ENCODE results near the gene ABL2.
A peak's percentile ranks its signal among the peaks of the same experiment; 100 is the strongest.
"Not testable (repeated sequence)": the region's sequence is repeated elsewhere in the genome, so short reads cannot be mapped to it uniquely, and the experiment has no call there.

The ABL2 gene

DNA sequence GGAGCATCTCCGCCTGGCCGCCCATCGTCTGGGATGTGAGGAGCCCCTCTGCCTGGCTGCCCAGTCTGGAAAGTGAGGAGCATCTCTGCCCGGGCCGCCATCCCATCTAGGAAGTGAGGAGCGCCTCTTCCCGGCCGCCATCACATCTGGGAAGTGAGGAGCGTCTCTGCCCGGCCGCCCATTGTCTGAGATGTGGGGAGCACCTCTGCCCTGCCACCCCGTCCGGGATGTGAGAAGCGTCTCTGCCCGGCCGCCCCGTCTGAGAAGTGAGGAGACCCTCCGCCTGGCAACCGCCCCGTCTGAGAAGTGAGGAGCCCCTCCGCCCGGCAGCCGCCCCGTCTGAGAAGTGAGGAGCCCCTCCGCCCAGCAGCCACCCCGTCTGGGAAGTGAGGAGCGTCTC, 94.3 kb downstream of the ABL2 start:
- not testable (repeated sequence) for DNase-seq (ENCODE audit: low read depth)

GRCh38 chr1:179129702-179130473, 99.6 kb downstream of the ABL2 start:
- DNase-seq (ENCODE audit: low read depth): no peak

DNA sequence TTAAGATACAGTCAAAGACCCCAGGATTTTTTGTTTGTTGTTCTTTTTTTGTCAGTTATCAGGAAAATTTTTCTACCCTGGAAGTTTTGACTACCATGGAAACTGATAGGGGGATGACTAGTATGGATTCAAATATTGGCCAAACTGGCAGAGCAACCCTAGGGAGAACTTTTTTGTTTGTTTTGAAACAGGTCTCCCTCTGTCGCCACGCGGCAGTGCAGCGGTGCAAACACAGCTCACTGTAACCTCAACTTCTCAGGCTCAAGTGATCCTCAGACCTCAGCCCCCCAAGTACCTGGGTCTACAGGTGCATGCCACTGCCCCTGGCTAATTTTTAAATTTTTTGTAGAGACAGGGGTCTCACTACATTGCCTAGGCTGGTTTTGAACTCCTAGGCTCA, 101.0 kb downstream of the ABL2 start:
- no peak for DNase-seq (ENCODE audit: low read depth)

DNA sequence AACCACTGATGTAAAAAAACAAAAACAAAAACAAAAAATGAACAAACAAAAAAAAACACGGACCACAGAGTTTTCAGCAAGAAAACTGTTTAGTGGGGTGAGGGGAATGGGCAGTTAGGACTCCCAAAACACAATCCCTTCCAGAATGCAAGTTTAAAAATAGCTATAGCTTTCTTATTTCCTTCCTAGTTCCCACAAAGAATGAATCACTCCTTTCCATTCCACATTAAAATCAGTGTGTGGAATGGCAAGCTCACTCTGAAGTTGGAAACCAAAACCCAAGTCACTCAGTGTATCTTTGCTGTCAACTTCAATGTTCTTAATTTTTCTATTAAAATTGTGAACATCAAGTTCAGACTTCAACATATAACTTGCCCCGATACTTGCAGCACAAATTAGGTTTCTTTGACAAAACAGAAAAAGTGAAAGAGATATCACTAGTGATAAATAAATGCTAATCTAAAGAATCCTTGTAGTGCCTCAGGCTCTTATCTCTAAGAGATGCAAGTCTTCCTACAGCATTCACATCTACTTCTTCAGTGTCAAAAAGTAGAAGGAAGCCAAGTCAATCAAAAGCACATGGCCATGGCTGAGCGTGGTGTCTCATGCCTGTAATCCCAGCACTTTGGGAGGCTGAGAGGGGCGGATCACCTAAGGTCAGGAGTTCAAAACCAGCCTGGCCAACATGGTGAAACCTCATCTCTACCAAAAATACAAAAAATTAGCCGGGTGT, 102.1 kb downstream of the ABL2 start:
- no peak for DNase-seq (ENCODE audit: low read depth)

- no peak for DNase-seq (ENCODE audit: low read depth)
Measured at GRCh38 chr1:179126338-179127060, 103.0 kb downstream of the ABL2 start.

- peak; percentile 20 for DNase-seq (ENCODE audit: low read depth)
Measured at GRCh38 chr1:179124873-179125272, 104.6 kb downstream of the ABL2 start.

DNA sequence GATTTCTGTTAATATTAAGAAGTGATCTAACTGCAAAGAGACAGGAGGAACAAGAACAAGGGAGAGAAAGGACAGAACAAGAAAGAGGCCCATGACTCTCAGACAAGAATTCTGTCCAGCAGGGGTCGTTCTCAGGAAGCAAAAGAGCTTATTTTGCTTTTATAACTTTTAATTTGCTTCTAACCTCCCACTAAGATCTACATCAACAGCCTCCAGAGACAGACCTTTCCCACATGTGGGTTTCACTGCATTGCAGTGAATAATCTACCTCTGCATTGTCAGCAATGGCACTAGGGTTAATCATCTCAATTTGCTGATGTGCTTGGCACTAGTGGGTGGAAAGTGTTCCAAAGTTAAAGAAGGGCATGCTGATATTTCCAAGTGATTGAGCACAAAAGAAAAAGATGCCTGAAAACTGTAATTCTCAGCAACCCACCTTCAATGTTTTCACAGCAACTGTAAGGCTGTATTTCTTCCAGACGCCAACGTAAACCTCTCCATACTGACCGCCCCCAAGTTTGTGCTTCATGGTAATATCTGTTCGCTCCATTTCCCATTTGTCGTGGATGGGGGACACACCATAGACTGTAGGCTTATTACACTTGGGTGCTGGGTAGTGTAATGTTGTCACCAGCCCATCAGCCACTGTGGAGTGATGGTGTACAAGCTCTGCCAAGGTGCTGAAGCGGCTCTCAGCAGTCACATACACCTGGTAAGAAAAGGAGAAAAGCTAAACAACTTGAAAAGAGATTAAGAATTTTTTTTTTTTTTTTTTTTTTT, 108.1 kb downstream of the ABL2 start:
- peak; percentile 63 for DNase-seq (ENCODE audit: low read depth)

DNA sequence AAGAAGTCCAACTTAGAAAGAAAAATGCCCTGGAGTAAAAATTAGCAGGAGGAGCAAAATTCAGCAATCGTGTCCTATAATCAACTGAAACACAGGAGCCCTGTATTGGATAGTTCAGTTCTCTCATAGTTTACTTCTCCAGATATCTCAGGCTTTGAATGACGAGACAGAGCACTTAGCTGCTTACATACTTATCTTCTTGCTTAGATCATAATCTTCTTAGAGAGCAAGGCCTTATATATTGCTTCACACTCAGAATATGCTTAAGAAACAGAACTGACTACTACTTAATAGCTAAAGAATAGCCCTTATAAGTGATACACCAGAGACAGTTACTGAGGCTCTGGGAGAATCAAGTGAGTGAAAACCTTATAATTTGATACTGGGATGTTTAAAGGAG, 108.7 kb downstream of the ABL2 start:
- DNase-seq (ENCODE audit: low read depth): no peak

GRCh38 chr1:179119513-179119912, 110.0 kb downstream of the ABL2 start:
- DNase-seq (ENCODE audit: low read depth): no peak

GRCh38 chr1:179115181-179115580, 114.3 kb downstream of the ABL2 start:
- no peak for DNase-seq (ENCODE audit: low read depth)

- no peak for DNase-seq (ENCODE audit: low read depth)
Measured at GRCh38 chr1:179108644-179109043, 120.8 kb downstream of the ABL2 start.

GRCh38 chr1:179107706-179108629, 121.5 kb downstream of the ABL2 start:
- no peak for DNase-seq (ENCODE audit: low read depth)

GRCh38 chr1:179105393-179105792, 124.1 kb downstream of the ABL2 start:
- DNase-seq (ENCODE audit: low read depth): no peak

- no peak for DNase-seq (ENCODE audit: low read depth)
Measured at GRCh38 chr1:179104611-179105250, 124.7 kb downstream of the ABL2 start.

- no peak for DNase-seq (ENCODE audit: low read depth)
Measured at GRCh38 chr1:179103999-179104398, 125.5 kb downstream of the ABL2 start.

DNA sequence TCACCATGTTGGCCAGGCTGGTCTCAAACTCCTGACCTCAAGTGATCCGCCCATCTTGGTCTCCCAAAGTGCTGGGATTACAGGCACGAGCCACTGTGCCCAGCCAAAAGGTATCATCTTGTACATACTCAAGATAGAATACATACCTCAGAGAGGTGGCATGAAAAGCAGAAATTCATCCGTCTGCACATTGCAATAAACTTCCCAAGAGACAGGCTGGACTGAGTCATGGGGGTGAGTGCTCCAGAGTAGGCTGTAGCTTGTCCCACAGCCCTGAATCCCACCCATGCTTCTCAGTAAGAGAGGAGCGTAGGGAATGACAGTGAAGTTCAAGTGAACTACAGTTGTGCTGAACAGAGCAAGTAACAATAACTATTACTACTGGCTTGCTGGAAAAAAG, 127.9 kb downstream of the ABL2 start:
- DNase-seq (ENCODE audit: low read depth): no peak

GRCh38 chr1:179099891-179100290, 129.6 kb downstream of the ABL2 start:
- no peak for DNase-seq (ENCODE audit: low read depth)

GRCh38 chr1:179095924-179096323, 133.6 kb downstream of the ABL2 start:
- DNase-seq (ENCODE audit: low read depth): no peak

GRCh38 chr1:179095377-179095776, 134.1 kb downstream of the ABL2 start:
- DNase-seq (ENCODE audit: low read depth): no peak

GRCh38 chr1:179094818-179095217, 134.7 kb downstream of the ABL2 start:
- no peak for DNase-seq (ENCODE audit: low read depth)
